RWPE1 (cell line): ENCODE data around the gene D2HGDH.

Experiments
- CTCF ChIA-PET: fragments of 350-600 bp; sonication (Branson Sonifier 250); formaldehyde crosslinking; extraction: SDS; loops from one replicate; lab custom pipeline; 2021; lab: Yijun Ruan, JAX
- POLR2A ChIA-PET: fragments of 400-600 bp; formaldehyde crosslinking; extraction: SDS; loops from one replicate; lab custom pipeline; 2020; ENCODE audit warnings: antibody characterized with exemption; ENCODE audit not compliant: low non-redundant PET; lab: Yijun Ruan, JAX
- DNase-seq: peaks from one replicate; pipeline ENCODE4 v3.0.0; 2012; ENCODE audit warnings: low spot score
- H3K27ac ChIP-seq: fragments of 450-650 bp; 2 replicates; pipeline ENCODE4 v1.5.1; 2017
- CTCF ChIP-seq: fragments of 450-650 bp; conservative IDR thresholded peaks from 2 replicates; pipeline ENCODE4 v1.5.1; 2017; ENCODE audit warnings: low read depth, mild to moderate bottlenecking

D2HGDH gene

GRCh38 chr2:241795021-241795999 is 60.9 kb downstream of the D2HGDH start:
- POLR2A ChIA-PET = no interaction called here
- no peak for TF ChIP-seq CTCF
- H3K27ac ChIP-seq = no peak overlapping the region
- DNase-seq = no peak
- CTCF ChIA-PET = no interaction called here

- DNase-seq = no peak
- CTCF ChIA-PET = no interaction called here
- no peak for TF ChIP-seq CTCF
- H3K27ac ChIP-seq = no peak overlapping the region
- POLR2A ChIA-PET = no interaction called here
These were observed 61.8 kb downstream of the D2HGDH start for GRCh38 chr2:241796209-241796608.

GRCh38 chr2:241796610-241797138 is 62.2 kb downstream of the D2HGDH start:
- no peak for DNase-seq

GRCh38 chr2:241797441-241798080 is 63.1 kb downstream of the D2HGDH start:
- no peak for DNase-seq
- H3K27ac ChIP-seq = no peak overlapping the region
- ChIA-PET CTCF (no interaction called here), POLR2A (no interaction called here)
- no peak for TF ChIP-seq CTCF

More at GRCh38 chr2:241796610-241797138, 62.2 kb downstream of the D2HGDH start:
- H3K27ac ChIP-seq = no peak overlapping the region
- ChIA-PET POLR2A (no interaction called here), CTCF (no interaction called here)
- no peak for TF ChIP-seq CTCF

GRCh38 chr2:241798081-241798630 is 63.7 kb downstream of the D2HGDH start:
- no peak overlapping the region for H3K27ac ChIP-seq
- ChIA-PET CTCF (no interaction called here), POLR2A (no interaction called here)
- no peak for TF ChIP-seq CTCF
- DNase-seq = no peak
